SK-N-SH treated with all-trans-retinoic acid at 6 μM for 48 hours (cell line): ENCODE results near the gene CASKIN1.

ENCODE experiments used
- ARNTL ChIP-seq: fragments of 450-650 bp; formaldehyde crosslinking; IDR thresholded peaks from 2 replicates; pipeline ENCODE4 v1.5.0; 2020; ENCODE audit warnings: low read depth, mild to moderate bottlenecking, moderate library complexity, borderline replicate concordance
- ESRRG ChIP-seq: fragments of 250-450 bp; sonication (Bioruptor Pico); IDR thresholded peaks from 2 replicates; pipeline ENCODE4 v1.6.1; 2021; ENCODE audit warnings: mild to moderate bottlenecking
- ISL1 ChIP-seq: fragments of 250-450 bp; sonication (Bioruptor Pico); IDR thresholded peaks from 2 replicates; pipeline ENCODE4 v2.1.2; 2022; ENCODE audit warnings: mild to moderate bottlenecking, moderate library complexity
- SNAI2 ChIP-seq: fragments of 250-450 bp; sonication (Bioruptor Pico); IDR thresholded peaks from 2 replicates; pipeline ENCODE4 v1.5.0; 2020; ENCODE audit warnings: mild to moderate bottlenecking, moderate library complexity

- TF ChIP-seq SNAI2 (CRISPR knock-in tag) (no peak), ISL1 (no peak), ARNTL (CRISPR knock-in tag) (no peak), ESRRG (no peak)
Observed at GRCh38 chr16:2244926-2245795, 48.8 kb upstream of the CASKIN1 start.
